ENCODE results near the gene OR10K2.

GRCh38 chr1:158400871-158401270 is 25.2 kb downstream of the OR10K2 start:
- TF ChIP-seq TAF1 (IDR thresholded peaks at IDR 0.05; ENCODE audit: borderline replicate concordance, low read depth, low read length): no peak
- TF ChIP-seq CTCF (IDR thresholded peaks at IDR 0.05): no peak
- TF ChIP-seq ZBTB33 (IDR thresholded peaks at IDR 0.05; ENCODE audit: borderline replicate concordance, low read depth): no peak
- no peak for TF ChIP-seq YY1 (IDR thresholded peaks at IDR 0.05; ENCODE audit: low read depth)
- no peak for TF ChIP-seq SMC3 (IDR thresholded peaks at IDR 0.05; ENCODE audit: low read depth, low read length)
- TF ChIP-seq FOXM1 (IDR thresholded peaks at IDR 0.05; ENCODE audit: low read depth): no peak

Data from SK-N-SH (cell line).